Activated T-helper 9 cell treated with anti-CD3 and anti-CD28 coated beads, Interleukin-2, amount 50 U/mL, for 16 hours (primary cell): ENCODE measurements around the gene UBE2O.

ENCODE experiments used
- DNase-seq: peaks from one replicate; pipeline ENCODE4 v3.0.0-alpha.2; 2020; ENCODE audit warnings: low read depth

The UBE2O gene

DNA sequence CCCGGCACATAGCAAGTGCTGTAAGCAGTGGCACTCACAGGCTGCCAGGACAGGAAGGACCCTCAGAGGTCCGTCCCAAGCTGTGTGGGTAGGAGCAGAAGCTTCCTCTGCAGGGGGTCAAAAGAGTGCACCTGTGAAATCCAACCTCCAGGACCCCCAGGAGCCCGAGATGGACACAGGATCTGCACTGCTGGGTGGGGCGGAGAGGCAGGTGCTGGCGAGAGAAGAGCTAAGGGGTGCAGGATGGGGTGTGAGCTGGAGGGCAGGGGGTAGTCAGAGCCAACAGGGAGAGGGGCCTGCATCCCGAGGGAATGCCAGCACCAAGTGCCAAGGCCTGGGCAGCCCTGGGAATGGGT is 13.8 kb upstream of the UBE2O start:
- no peak for DNase-seq

DNA sequence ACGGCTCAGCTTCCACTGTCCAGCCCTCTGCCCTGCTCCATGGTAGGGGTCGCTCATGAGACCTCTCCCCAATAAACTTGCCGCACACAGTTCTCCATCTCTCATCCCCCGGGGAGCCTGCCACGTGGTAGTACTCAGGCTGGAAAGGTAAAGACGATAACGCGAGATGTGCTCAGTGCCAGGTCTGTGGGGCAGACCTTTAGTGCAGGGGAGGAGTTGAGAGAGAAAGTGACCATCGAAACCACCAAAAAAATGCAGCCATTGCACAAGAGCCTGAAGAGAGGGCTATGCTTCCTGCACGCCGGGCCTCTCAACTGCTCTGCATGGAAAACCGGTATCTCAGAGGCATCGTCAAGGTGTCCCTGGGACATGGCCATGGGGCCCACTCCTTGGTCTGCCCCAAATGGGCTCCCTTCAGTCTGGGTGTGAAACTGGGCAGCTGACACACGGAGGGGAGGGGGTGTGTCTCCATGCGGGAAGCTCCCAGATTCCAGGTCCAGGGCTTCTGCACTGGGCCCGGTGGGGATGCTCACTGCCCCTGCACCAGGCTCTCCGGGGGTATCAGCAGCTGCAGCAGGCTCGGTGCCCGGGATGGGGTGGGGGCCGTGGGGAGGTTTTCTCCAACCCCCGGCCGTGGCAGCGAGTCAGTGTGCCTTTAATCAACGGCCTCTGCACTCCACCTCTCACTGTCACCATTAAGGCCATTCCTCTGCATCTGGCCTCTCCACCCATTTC is 9.8 kb upstream of the UBE2O start:
- DNase-seq = no peak

DNA sequence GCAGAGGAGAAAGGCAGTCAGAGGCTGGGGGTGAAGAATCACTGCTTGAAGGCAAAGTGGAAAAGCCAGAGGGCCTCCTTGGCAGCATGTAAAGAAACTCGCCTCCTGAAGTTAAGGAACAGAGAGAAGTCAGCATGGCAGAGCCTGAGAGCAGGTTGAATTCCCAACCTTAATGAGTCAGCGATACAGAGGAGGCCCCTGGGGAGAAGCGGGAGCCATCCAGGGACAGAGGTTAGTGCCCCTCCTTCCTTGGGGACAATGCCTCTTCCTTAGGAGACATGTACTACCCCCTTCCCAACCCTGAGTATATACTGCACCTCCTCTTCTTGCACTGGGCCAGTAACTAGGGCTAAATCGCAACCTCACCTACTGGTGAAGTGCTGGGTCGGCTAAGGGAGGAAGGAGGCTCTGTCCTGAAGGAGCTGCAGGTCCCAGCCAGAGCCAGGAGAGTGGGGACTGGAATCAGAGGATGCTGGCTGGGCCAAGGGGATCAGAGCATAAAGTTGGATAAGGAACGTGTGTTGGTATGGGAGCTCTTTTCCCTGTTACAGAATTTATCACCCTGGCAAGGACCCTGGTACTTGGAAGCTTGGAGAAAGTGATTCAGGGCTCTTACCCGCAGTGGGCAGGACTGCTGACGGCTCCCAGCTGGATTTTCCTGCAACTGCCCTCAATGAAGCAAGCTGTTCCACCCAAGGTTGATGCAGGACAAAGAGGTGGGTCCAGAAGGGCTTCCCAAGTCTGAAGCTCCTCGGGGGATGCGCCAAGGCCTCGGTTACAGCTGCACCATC is 9.0 kb upstream of the UBE2O start:
- no peak for DNase-seq

DNA sequence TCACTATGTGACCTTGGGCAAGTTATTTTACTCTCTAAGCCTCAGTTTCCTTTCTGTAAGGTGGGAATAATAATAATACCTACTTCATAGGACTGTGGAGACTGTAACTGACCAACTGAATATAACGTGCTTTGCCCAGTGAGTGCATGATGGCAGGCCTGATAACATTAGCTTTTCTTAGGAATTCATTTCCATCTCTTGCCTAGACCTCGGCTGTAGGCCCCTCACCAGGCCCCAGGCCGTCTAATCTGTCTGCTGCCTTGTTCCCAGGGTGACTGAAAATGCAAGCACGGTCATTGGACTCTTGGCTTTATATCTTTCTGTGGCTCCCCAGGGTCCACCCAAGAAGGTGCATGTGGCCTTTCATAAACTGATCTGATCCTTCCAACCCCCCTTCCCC is 6.7 kb upstream of the UBE2O start:
- no peak for DNase-seq

DNA sequence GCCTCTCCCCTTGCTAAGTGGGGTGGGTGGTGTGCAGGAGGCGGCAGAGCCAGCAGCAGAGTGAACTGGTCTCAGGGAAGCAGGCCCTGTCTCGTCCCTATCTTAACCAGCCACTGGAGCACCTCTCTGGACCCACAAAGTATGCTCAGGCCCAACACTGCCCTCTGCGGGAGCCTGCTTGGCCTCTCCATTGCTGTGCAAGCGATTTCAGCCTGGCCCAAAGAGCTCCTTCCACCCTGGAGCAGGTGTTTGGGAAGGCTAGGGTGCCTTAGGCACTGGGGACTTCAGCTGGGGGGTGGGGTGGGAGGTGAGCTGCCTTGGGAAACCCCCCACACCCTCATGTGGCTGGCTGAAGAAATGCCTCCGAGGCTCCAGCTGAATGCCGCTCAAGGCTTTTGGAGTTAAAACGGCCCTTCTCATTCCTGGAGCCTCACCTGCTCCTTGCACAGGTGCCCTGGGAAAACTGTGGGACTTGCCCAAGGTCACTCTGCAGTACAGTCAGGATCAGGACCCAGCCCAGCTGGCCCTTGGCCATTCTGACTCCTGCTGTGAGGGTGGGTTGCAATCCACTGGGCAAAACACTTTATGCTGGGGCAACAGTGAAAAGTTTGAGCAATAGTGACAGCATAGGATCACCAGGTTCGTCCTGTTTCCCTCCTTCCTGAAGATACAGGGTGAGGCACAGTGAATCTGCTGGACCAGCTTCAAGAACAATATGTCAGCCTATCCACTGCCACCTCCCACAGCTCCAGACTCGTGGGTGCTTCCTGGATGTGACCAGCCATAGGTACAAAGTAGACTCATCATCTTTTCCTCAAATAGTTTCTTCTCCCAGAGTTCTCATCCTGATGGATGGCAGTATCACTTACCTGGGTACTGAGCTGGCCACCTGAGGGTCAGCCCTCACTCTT is 5.9 kb upstream of the UBE2O start:
- no peak for DNase-seq

DNA sequence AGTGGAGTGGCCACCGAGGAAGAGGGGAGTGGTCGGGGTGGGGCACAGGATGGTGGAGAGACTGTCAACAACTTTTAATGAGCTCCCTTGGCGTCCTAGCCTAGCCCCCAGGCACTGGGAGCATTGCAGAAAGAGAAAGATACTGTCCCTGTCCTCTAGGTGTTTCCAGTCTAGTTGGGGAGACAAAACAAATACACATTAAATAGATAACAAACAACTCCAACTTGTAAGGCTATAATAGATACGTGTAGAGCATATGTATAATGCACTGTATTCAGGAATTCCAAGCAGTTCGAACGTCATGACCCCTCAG is 435 bp upstream of the UBE2O start:
- DNase-seq = no peak

DNA sequence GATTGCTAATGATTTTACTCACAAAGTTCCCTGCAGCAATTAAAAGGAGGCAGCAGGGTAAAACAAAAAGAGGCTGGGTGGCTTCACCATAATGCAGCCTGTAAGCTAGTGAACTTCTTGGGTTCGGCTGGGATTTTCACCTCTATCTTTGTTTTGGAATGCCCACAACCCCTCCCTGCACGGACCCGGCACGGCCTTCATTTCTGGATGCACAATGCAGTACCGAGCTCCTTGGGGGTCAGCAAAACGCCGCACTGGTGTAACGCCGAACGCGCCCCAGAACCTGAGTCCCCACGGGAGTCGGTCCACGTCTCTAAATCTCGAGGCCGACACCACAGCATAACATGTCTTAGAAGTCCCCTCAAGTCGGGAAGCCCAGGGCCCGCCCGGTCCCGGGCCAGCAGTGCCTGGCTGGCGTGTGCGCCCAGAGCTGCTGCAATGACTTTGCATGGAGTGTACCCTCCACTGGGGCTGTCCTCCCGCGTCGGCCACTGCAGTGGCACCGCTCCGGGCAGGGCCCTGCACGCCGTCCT is 759 bp downstream of the UBE2O start:
- DNase-seq = no peak

DNA sequence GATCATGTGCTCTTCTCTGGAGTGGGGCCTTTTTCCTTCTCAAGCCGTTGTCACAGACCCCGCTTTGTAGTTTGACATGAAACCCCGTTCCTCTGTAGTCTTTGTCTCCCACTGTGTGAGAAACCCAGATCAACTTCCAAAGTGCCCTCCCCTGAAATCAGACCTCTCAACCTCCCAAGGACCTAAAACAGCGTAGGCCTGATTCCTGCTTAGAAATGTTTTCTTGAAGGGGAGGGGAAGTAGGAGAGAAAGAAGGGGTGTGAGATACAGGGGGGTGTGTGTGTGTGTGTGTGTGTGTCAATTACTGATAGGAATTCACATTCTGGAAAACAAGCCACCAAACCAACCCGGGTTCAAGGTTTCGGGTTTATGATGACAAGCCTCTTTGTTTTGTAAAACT is 1.4 kb downstream of the UBE2O start:
- no peak for DNase-seq

DNA sequence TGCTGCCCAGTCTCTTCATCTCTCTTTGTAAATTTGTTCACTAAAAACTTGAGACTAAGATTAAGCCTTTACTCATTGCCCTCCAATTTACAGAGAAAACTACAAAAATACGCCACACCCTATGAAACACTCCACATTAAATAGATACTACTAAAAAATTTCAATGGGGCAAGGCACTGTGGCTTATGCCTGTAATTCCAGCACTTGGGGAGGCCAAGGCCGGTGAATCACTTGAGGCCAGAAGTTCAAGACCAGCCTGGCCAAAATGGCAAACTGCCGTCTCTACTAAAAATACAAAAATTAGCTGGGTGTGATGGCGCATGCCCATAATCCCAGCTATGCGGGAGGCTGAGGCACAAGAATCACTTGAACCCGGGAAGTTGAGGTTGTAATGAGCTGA is 3.8 kb downstream of the UBE2O start:
- no peak for DNase-seq

DNA sequence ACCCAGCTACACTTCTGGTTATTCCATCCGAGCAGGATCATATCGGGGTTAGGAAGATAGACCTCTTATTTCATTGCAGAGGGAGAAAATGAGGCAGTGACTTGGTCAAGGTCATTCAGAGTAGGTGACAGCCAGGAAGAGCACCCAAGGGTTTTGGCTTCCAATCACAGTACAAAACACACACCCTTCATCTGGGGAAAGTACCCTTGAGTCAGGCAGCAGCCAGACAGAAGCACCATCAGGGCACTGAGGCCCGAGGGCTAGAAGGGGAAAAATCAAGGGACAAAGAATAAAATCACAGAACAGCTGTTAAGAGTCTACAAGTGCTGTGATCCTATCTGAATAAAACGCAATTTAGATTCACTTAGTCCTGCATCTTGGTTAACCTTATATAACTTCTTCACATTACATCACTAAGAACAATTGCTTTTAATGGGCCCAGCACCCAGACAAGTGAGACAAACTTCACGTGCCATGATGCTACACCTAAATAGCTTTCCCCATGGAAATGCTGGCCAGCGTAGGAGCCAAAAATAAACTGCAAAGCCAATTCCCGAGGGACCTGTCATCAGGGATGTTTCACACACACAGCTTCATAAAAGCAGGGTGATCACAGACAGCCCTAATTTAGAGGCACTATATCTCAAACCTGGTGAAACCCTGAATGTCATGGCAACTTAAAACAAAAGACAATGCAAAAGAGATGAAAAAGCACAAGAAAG is 4.9 kb downstream of the UBE2O start:
- DNase-seq = no peak

DNA sequence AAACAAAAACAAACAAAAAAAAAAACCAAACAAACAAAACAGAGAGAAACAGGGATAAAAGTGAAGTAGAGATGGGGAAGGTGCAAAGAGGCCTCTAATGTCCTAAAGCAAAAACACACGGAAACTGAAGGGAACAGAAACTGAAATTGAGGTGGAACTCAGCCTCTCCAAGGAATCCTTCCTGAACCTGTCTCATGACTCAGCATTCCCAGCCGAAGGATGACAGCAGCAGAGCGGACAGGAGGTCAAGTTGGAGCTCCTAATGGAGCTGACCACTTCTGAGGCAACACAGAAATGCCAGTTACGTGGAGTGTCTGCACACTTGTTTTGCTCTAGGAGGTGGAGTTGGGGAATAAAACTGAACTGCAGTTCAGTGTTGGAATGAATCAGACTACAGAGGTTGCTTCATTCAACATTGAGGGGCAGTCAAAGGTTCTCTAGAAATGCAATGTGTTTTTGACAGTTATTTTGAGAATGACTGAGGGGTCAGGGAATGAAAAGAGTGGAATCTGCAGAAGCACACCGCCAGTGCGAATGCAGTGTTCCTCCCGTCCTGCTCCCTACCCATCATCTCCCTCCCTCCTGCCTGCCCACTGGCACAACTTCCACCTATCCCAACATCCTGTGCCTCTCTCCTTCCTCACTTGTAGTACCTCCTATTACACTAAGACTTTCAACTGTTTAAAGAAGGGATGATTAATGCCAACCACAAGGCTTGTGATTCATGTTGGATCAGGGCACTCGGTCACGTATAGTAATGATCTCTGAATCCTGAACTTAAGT is 6.3 kb downstream of the UBE2O start:
- DNase-seq = no peak

DNA sequence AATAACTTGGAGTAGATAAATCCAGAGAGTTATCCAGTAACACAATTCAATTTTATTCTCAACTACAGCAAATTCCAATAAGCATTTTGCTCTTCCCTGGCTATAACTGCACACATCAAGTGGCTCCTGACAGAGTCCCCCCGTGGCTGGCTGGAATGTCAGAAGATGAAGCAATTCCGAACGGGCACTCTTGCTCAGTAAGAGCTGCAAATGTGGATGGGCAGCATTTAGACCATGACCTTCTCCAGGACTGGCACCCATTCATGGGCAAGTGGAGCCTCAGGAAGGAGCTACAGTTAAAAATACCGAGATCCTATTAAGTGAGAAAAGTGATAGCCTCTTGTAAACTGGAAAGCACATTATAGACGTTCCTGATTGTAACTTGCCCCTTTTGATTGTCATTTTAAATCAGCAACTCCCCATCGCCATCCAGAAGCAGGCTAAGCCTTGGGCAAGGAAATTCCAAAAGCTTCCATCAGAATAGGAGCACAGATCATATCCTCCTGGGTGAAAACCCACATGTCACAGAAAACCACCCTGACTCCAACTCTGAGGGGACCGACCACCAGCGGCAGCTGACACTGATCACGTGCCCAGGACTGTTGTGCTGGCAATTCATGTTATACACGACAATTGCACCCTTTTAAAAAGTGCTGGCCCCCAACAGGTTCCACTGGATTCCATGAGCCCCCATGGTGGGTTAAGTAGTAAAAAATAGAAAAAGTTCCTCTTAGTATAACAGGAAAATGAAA is 7.1 kb downstream of the UBE2O start:
- no peak for DNase-seq

DNA sequence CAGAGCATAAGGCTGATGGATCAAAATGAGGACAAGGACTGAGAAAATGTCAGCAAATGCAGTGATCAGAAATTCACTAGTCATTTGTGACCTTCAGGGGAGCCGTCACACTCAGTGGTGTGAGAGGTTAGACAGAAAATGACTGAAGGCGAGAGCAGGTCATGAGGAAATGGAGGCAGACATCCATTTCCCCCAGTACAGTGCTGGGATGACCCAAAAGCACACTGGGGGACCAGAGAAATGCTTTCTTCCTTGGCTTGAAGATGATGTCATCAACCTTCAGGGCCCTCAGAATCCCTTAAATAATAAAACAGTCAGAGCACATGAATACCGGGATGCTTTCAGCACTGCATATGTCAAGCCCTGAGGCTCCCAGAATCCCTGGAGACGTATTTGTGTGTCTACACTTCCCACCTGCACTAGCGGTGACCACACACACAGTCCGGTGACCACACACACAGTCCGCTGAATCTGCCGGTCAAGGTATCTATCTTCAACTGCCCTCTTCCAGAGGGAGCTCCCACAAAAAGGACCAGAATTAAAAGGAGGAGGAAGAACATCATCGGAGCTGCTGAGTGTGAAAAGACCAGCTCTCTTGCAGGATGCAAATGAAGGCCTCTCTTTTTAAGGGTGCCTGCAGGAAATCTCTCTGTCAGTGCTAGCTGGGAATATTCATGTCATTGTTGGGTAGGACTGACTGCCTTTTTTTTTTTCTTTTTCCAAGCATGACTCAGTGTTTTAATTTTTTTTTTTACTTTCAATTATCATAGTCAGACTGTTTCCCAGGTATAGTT is 8.2 kb downstream of the UBE2O start:
- DNase-seq = no peak

DNA sequence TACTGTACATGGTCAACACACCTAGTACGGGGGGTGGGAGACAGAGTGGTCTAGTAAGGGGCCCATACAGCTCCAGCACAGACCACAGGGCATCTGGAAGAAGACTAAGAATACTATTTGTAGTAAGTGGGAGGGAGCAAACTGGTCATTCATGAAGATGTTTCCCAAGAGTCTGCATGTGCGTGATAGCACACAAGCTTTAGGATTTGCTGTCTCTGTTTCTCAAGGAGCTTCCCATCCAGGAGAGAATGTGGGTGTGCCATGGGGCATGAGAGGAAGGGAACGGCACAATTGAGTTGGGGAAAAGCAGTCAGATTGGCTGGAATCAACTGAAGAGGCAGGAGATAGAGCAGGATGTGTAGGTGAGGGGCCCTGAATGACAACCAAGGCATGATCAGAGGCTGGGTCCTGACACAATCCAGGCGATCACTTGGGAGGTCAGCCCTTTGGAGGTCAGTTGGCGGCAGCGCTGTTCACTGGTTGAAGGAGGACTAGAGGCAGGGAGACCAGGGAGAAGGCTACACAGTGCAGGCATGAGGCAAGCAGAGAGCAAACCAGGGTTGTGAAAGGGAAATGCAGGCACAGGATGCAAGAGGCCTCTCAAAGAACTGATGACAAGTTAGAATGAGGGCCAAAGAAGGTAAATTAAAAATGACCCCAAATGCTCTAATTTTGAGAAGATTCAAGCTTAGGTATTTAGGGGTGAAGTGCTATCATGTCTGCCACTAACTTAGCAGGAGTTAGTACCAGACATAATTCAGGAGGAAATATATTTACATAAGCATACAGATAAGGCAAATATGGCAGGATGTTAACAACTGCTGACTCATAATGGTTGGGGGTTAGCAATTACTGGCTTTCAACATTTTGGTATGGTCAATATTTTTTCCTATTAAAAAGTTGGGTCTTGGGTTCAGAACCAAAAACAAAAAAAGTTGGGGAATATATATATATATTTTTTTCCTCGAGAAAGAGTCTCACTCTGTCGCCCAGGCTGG is 10.3 kb downstream of the UBE2O start:
- no peak for DNase-seq

DNA sequence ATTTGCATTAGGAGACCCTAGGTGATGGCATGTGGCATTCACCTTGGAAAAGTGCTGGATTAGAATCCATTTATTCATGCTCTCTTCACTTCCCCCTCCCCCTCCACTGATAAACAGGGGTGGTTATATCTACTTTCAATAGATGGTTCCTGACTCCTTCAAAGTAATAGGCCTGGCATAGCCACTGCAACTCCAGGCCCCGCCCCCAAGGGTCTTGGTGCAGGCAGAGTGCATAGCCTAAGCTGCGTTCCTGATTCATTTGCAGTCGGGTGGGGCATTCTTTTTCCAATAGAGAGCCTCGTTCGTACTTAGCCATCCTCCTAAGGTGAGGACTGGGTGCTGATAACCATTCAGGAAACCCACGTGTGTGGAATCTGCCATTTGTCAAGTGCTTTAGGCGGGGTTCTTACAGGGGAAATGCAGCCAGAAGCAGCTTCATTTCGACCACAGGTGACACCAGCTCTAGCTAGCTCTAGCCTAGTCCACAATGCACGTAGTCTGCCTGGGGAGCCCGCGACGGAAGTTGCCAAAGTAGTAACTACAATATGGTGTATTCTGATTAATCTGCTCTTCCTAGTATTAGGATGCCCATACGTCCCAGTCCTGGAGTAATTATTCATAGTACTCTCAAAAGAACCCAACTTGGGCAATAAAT is 11.1 kb downstream of the UBE2O start:
- DNase-seq = no peak

DNA sequence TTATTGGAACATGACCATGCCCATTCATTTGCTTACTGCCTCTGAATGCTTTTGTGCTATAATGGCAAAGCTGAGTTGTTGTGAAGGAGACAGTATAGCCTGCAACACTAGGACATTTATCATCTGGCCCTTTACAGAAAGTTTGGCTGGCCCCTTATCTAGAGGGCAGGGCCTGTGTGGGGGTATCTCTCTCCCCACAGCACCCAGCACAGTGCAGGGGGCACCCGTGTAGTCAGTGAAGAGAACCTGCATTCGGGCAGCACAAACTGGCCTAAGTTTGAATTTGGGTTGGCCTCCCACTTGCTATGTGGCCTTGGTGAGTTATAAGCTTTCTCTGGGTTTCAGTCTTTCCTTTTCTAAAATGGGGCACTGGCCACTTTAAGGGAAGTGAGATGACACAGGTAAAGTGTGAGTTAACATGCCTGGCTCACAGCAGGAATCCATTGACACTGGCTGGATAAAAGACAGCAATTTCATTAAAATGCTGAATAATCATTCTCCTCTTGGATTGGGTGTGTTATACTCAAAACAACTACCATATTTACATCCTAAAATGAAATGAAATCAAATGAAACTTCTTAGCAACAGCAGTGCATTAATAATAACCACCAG is 12.1 kb downstream of the UBE2O start:
- DNase-seq = no peak

DNA sequence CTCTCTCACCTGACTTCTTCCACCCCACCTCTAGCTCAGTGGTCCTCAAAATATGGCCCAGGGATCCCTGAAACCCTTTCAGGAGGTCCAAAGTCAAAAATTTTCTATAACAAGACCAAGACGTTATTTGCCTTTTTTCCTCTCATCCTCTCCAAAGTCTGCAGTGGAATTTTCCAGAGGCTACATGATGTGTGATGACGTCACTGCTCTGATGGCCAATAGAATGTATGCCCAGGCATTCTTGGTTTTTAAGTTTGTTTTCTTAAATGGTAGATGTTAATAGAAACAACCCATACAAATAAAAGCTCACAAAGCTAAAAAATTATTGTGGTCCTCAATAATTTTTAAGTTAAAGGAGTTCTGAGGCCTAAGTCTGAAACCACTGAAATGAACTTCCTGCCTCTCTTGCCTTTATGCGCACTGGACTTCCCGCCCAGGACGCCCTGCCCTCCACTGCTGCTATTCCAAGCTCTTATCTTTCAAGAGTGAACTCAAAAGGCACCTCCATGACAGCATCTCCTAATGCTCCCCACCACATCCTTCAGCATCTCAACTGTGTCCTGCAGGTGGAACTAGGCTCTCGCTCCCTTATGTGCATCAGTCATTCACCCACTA is 13.5 kb downstream of the UBE2O start:
- no peak for DNase-seq
